ENCODE results near the gene ERBIN. TPM values are rescaled to one million over a fixed set of nuclear protein-coding genes. Genes with fewer than 3 reads are reported as not detected.

The ERBIN gene
- total and polyA plus RNA-seq, 9 of the 15 experiments (the other 6 are each of a cell fraction or from before 2014, with no cell fraction given) = 11.9 to 72.8 (median 41.7) TPM

DNA sequence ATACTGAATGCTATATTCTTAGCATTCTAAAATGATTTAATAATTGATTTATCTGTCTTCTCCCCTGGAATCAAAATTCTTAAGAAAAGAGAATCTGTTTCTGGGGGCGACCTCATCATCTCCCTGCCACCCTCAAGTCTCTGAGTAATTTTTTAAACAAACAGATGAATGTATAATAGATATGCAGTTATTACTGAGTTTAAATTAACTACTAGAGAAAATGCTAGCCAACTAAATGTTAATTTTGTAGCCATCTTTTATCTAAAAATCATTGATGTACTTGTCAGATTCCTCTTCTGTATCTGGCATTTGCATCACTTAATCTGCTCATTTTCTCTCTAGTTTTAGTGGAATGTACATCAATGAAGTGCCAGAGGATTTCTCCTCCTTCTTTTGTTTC is 87.5 kb downstream of the ERBIN start:
- H3K79me2 ChIP-seq (ENCODE audit: control insufficient read depth, insufficient read depth, low read length) = peaks cover 34% of the 10 kb centered on the region
- intact Hi-C loops (cut with micrococcal nuclease) (no loop called here), in situ Hi-C loops (cut with MboI) (no loop called here)
- CTCF ChIA-PET (ENCODE audit: low intra/inter-chr PET ratio) = no interaction called here
- DNase-seq (ENCODE audit: extremely low read depth in 1 of 4, low spot score in 3 of 4) = no peak
- H3K9me1 ChIP-seq (ENCODE audit: control insufficient read depth, insufficient read depth, low read length) = no peaks in the 10 kb centered on the region
- H3K27ac ChIP-seq (ENCODE audit: extremely low read depth, low read depth, low read length) = no peak overlapping the region
- peaks cover 44% of the 10 kb centered on the region; the same call in 2 of the 3 replicates for H3K36me3 ChIP-seq (ENCODE audit: control insufficient read depth, insufficient read depth, low read length)
- H3K4me3 ChIP-seq = no peak overlapping the region
- 100% methylated on average over 1 of the region's 1 CpG for WGBS (ENCODE audit: insufficient coverage, low coverage, missing lambda C conversion rate)
- H3K9me3 ChIP-seq (replicated peaks; ENCODE audit: control insufficient read depth, insufficient read depth, low read depth, low read length) = no peaks in the 10 kb centered on the region
- H4K20me1 ChIP-seq (replicated peaks; ENCODE audit: control insufficient read depth, insufficient read depth, low read length) = no peaks in the 10 kb centered on the region; the same call in 1 of the 2 replicates
- no peak overlapping the region for H3K9ac ChIP-seq (ENCODE audit: insufficient read depth in 1 of 2, low read depth in 2 of 2, low read length in 2 of 2)
- ATAC-seq = no peak
- no TSS peak for BruUV-seq (replicated peaks)
- POLR2A ChIA-PET = no interaction called here
- no peak for FAIRE-seq
- no peaks in the 10 kb centered on the region for H3K27me3 ChIP-seq (ENCODE audit: control insufficient read depth in 2 of 2, insufficient read depth in 2 of 2, low read length in 2 of 2)
- H3K4me1 ChIP-seq (replicated peaks in 1 of 2; ENCODE audit: control insufficient read depth in 2 of 2, insufficient read depth in 2 of 2, low read length in 2 of 2) = peaks cover 0 to 4% of the 10 kb centered on the region in 2 experiments; a peak in 1 of 5 replicates
- no peak overlapping the region for H2AFZ ChIP-seq (ENCODE audit: low read depth, low read length)
- no peak overlapping the region for H3K4me2 ChIP-seq (ENCODE audit: insufficient read depth, low read length)
- TF ChIP-seq CXXC5 (CRISPR knock-in tag; IDR thresholded peaks at IDR 0.05) (no peak), ZBTB7A (IDR thresholded peaks at IDR 0.05; ENCODE audit: borderline replicate concordance, control insufficient read depth, low read depth, low read length) (no peak), SLC30A9 (CRISPR knock-in tag; IDR thresholded peaks at IDR 0.05) (no peak), NFE2 (IDR thresholded peaks at IDR 0.05; ENCODE audit: low read depth) (no peak), PRPF4 (IDR thresholded peaks at IDR 0.05; ENCODE audit: insufficient read depth, low read depth, low read length, poor library complexity, severe bottlenecking) (no peak), ILK (tag; IDR thresholded peaks at IDR 0.05; ENCODE audit: borderline replicate concordance, low read depth) (no peak), KAT7 (CRISPR knock-in tag; IDR thresholded peaks at IDR 0.05; ENCODE audit: borderline replicate concordance) (no peak), ZNF408 (CRISPR knock-in tag; IDR thresholded peaks at IDR 0.05; ENCODE audit: low read depth) (no peak), NCOA6 (IDR thresholded peaks at IDR 0.05) (no peak), POLR2A (conservative IDR thresholded peaks at IDR 0.05) (no peak), KDM1A (IDR thresholded peaks at IDR 0.05) (no peak), ZZZ3 (IDR thresholded peaks at IDR 0.05) (no peak), POLR2B (IDR thresholded peaks at IDR 0.05; ENCODE audit: low read depth, partially characterized antibody) (no peak), NR3C1 (CRISPR knock-in tag; IDR thresholded peaks at IDR 0.05) (no peak), MCM5 (IDR thresholded peaks at IDR 0.05; ENCODE audit: low read depth) (no peak)
- TF ChIP-seq, protein P1, sequence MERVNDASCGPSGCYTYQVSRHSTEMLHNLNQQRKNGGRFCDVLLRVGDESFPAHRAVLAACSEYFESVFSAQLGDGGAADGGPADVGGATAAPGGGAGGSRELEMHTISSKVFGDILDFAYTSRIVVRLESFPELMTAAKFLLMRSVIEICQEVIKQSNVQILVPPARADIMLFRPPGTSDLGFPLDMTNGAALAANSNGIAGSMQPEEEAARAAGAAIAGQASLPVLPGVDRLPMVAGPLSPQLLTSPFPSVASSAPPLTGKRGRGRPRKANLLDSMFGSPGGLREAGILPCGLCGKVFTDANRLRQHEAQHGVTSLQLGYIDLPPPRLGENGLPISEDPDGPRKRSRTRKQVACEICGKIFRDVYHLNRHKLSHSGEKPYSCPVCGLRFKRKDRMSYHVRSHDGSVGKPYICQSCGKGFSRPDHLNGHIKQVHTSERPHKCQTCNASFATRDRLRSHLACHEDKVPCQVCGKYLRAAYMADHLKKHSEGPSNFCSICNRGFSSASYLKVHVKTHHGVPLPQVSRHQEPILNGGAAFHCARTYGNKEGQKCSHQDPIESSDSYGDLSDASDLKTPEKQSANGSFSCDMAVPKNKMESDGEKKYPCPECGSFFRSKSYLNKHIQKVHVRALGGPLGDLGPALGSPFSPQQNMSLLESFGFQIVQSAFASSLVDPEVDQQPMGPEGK (CRISPR knock-in tag; IDR thresholded peaks at IDR 0.05; ENCODE audit: borderline replicate concordance) = no peak
- TF ChIP-seq, protein P2, sequence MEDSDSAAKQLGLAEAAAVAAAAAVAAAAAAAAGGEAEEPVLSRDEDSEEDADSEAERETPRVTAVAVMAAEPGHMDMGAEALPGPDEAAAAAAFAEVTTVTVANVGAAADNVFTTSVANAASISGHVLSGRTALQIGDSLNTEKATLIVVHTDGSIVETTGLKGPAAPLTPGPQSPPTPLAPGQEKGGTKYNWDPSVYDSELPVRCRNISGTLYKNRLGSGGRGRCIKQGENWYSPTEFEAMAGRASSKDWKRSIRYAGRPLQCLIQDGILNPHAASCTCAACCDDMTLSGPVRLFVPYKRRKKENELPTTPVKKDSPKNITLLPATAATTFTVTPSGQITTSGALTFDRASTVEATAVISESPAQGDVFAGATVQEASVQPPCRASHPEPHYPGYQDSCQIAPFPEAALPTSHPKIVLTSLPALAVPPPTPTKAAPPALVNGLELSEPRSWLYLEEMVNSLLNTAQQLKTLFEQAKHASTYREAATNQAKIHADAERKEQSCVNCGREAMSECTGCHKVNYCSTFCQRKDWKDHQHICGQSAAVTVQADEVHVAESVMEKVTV (CRISPR knock-in tag; IDR thresholded peaks at IDR 0.05) = no peak
- TF ChIP-seq, protein P3, sequence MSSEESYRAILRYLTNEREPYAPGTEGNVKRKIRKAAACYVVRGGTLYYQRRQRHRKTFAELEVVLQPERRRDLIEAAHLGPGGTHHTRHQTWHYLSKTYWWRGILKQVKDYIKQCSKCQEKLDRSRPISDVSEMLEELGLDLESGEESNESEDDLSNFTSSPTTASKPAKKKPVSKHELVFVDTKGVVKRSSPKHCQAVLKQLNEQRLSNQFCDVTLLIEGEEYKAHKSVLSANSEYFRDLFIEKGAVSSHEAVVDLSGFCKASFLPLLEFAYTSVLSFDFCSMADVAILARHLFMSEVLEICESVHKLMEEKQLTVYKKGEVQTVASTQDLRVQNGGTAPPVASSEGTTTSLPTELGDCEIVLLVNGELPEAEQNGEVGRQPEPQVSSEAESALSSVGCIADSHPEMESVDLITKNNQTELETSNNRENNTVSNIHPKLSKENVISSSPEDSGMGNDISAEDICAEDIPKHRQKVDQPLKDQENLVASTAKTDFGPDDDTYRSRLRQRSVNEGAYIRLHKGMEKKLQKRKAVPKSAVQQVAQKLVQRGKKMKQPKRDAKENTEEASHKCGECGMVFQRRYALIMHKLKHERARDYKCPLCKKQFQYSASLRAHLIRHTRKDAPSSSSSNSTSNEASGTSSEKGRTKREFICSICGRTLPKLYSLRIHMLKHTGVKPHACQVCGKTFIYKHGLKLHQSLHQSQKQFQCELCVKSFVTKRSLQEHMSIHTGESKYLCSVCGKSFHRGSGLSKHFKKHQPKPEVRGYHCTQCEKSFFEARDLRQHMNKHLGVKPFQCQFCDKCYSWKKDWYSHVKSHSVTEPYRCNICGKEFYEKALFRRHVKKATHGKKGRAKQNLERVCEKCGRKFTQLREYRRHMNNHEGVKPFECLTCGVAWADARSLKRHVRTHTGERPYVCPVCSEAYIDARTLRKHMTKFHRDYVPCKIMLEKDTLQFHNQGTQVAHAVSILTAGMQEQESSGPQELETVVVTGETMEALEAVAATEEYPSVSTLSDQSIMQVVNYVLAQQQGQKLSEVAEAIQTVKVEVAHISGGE (CRISPR knock-in tag; IDR thresholded peaks at IDR 0.05) = no peak

All from K562 (cell line).